Retinal pigment epithelial cell (primary cell): ENCODE measurements around the gene LPP.

Source experiments
- DNase-seq: peaks from one replicate; pipeline ENCODE4 v3.0.0-alpha.2; 2010; ENCODE audit warnings: low read depth
- H3K4me3 ChIP-seq: 2 replicates; pipeline ENCODE4 v1.5.1; 2011; ENCODE audit warnings: mild to moderate bottlenecking, low read length, control low read depth, moderate library complexity
- CTCF ChIP-seq: conservative IDR thresholded peaks from 2 replicates; pipeline ENCODE4 v1.5.1; 2011; ENCODE audit warnings: low read depth, low read length, control low read depth, inconsistent platforms

The LPP gene

DNA sequence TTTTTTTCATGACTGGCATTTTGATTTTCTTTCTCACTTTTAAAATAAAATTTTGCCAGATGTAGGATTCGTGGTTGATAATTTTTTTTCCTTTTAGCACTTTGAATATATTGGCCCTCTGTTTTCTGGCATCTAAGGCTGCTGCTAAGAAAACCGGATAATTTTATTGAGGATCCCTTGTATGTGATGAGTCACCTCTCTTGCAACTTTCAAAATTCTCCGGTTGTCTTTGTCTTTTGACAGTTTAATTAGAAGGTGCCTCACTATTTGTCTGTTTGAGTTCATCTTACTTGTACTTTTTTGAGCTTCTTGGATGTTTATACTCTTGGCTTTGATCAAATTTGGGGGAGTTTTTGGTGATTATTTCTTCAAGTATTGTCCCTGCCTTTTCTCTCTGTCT, 349.7 kb downstream of the LPP start:
- no peak for DNase-seq
- H3K4me3 ChIP-seq, result no peak overlapping the region
- TF ChIP-seq CTCF, result no peak

DNA sequence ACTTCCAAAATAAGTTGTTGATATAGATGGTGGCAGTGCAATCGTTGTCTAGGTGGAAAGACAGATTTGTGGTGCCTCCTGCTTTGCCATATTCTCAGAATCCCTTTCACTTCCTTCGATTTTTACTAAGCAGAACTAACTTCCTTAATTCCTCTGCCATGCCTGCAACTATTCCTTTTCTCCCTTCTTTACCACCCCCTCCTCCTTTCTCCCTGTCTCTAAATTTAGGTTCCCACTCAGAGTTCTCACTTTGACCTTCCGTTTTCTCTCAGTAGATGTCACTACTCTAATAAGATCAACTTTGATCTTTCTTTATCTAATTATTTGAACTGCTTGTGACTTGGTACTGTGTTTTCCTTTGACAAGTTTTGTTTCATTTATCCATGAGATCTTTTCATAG, 351.2 kb downstream of the LPP start:
- no peak for TF ChIP-seq CTCF
- DNase-seq, result no peak
- H3K4me3 ChIP-seq, result no peak overlapping the region

DNA sequence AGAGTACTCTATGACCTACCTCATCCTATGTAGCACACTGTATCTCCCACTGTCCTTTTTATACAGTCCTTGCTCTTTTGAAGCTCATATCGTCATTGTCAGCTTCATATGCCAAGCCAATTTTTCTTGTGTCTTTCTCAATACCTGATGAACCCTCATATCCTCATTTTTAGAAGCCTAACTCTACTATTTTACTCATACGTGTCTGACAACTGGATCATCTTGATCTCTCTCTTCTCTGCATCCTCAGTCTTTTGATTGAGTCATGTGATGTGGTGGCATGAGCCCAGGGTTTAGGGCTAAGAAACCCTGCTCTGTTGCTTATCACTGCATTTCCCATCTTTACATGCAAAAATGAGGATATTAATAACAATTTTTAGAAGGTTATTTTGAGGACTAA, 352.0 kb downstream of the LPP start:
- no peak for TF ChIP-seq CTCF
- no peak overlapping the region for H3K4me3 ChIP-seq
- DNase-seq, result no peak

DNA sequence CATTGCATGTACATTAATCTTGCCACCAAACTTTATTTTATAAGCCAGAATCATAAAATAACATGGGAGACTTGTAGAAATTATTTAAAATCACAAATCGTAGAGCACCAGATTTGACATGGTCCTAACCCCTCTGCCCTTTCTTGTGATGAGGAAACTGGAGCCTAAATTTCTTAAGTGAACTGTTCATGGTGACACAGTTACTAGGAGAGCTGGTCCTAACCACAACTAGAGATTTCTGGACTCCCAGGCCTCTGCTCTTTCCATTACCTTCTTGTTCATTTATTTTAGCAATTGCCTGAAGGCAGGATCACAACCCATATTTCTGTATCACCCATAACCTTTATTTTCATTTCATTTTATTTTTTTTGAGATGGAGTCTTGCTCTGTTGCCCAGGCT, 352.5 kb downstream of the LPP start:
- H3K4me3 ChIP-seq, result no peak overlapping the region
- DNase-seq, result no peak
- no peak for TF ChIP-seq CTCF

- no peak for TF ChIP-seq CTCF
- no peak overlapping the region for H3K4me3 ChIP-seq
- peak; percentile 58 for DNase-seq
These were observed 353.3 kb downstream of the LPP start for GRCh38 chr3:188507244-188507720.

GRCh38 chr3:188508454-188508853, 354.5 kb downstream of the LPP start:
- no peak for DNase-seq
- no peak for TF ChIP-seq CTCF
- H3K4me3 ChIP-seq, result no peak overlapping the region

GRCh38 chr3:188509316-188509715, 355.4 kb downstream of the LPP start:
- DNase-seq, result no peak
- no peak overlapping the region for H3K4me3 ChIP-seq
- TF ChIP-seq CTCF, result no peak
